H1 (cell line): ENCODE measurements around the gene SFT2D1. TPM values are rescaled to one million over a fixed set of nuclear protein-coding genes. Genes with fewer than 3 reads are reported as not detected.

ENCODE experiments used
- ASH2L ChIP-seq: fragments of 200-600, 300-600 bp; sonication (generic); IDR thresholded peaks from one replicate; pipeline ENCODE4 v1.7.1; 2017; ENCODE audit warnings: low read length
- BCL11A ChIP-seq, 2 experiments: IDR thresholded peaks; one replicate each; pipeline ENCODE4 v1.6.1; 2011; ENCODE audit warnings: low read depth in 2 of 2, low read length in 2 of 2, mild to moderate bottlenecking in 2 of 2
- CBX5 ChIP-seq: fragments of 300-800, 300-1000 bp; sonication (generic); IDR thresholded peaks from 2 replicates; pipeline ENCODE4 v1.7.1; 2016; ENCODE audit warnings: antibody characterized with exemption, low read length, low read depth
- USF2 ChIP-seq: IDR thresholded peaks from 2 replicates; pipeline ENCODE4 v1.6.1; 2011; ENCODE audit warnings: low read length, improper control_type of control experiment
- polyA plus RNA-seq, 7 experiments: library from polyadenylated mRNA; depleted of rRNA in 3 of 7; stranded (reverse) in 5 of 7; unstranded in 2 of 7; fragments of >200 nt in 5 of 7; fragments of 200-250 nt in 2 of 7; gene quantifications; 1 replicate in 5 of 7; 2 replicates in 1 of 7; 4 replicates in 1 of 7; pipeline versions ENCODE4 v1.2.1 to v1.2.3, GENCODE V29; 2011 to 2013; ENCODE audit warnings: missing spikeins in 2 of 7, mixed read lengths in 2 of 7
- total RNA-seq: library from RNA; stranded (reverse); fragmentation: NEBNext Ultra II Directional; extraction: Animal tissue kit (Norgen Biotek cat#: 25700); gene quantifications from 2 replicates; pipeline ENCODE4 v1.2.1, GENCODE V29; 2021
- TF ChIP-seq, protein P1 (sequence below): IDR thresholded peaks from 2 replicates; pipeline ENCODE4 v1.6.1; 2012; ENCODE audit warnings: inconsistent platforms

Gene SFT2D1
- total and polyA plus RNA-seq, 2 of the 8 experiments (the other 6 are each of a cell fraction or from before 2014, with no cell fraction given) = 52.3 to 76.1 TPM

DNA sequence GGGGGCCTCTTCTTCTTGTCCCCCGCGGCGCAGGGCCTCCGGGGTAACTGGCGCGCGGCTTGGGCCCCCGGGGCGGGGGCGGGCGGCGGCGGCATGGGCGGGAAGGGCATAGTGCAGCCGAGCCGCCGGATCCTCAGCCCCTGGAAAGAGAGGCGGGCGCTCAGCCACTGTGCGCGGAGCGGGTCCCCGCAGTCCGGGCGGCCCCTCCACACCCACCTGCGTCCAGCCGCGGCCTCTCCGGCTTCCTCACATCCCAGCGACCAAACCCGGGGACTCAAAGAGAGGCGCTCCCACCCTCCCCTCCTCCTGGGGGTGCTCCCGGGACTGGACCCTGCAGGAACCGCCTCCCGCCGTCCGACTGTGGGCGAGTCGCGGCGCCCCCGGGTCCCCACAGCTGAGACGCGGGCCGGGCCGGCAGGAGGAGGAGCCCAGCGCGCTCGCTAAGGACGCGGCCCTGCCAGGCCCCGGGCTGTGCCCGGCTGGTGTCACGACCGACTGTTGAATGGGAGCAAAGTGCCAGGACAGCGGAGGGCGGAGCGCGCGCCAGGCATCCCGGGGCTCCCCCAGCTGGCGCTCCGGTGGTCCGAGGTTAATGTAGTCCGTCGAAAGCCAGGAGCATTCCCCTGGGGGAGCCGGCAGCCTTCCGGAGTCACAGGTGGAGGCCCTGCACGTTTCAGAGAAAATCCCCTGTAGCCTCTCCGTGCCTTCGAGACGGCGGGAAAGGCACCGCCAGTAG lies 34.1 kb downstream of the SFT2D1 start, which contains the start of gene PRR18 (continued):
- TF ChIP-seq CBX5 (no peak), USF2 (no peak), BCL11A (IDR thresholded peaks at IDR 0.05; ENCODE audit: low read depth in 2 of 2, low read length in 2 of 2) (no peak), ASH2L (peak; percentile 27)
- TF ChIP-seq, protein P1, sequence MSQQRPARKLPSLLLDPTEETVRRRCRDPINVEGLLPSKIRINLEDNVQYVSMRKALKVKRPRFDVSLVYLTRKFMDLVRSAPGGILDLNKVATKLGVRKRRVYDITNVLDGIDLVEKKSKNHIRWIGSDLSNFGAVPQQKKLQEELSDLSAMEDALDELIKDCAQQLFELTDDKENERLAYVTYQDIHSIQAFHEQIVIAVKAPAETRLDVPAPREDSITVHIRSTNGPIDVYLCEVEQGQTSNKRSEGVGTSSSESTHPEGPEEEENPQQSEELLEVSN = peak; percentile 86
